GM18499 (cell line): ENCODE measurements around the gene ULK1.
"Not testable (repeated sequence)": the region's sequence is repeated elsewhere in the genome, so short reads cannot be mapped to it uniquely, and the experiment has no call there.

Experiments used
- ATAC-seq: cut with Tn5 transposase; IDR thresholded peaks from one replicate; pipeline ENCODE4 v1.9.1; 2021; ENCODE audit warnings: moderate number of reproducible peaks; ENCODE audit not compliant: insufficient read depth, unreplicated experiment

The ULK1 gene

DNA sequence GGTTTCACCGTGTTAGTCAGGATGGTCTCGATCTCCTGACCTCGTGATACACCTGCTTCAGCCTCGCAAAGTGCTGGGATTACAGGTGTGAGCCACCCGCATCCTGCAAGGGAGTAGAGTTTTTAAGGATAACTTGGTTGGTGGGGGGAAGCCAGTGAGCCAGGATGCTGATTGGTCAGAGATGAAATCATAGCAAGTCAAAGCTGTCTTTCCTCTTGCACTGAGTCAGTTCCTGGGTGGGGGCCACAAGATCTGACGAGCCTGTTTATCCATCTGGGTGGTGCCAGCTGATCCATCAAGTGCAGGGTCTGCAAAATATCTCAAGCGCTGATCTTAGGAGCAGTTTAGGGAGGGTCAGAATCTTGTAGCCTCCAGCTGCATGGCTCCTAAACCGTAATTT lies 9.3 kb upstream of the ULK1 start:
- ATAC-seq, result not testable (repeated sequence)

DNA sequence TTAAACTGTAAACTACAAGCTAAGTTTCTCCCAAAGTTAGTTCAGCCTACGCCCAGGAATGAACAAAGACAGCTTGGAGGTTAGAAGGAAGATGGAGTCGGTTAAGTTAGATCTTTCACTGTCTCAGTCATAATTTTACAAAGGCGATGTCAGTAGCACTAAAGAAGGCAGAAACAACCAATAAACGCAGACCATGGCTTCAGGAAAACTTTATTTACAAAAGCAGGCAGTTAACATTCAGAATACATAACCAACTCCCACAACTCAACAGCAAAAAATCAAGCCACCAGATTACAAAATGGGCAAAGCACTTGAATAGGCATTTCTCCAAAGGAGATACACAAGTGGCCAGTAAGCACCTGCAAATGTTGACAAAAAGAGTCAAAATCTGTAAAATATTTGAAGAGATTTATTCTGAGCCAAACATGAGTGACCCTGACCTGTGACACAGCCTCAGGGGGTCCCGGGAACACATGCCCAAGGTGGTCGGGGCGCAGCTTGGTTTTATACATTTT lies 8.8 kb upstream of the ULK1 start:
- ATAC-seq, result no peak

DNA sequence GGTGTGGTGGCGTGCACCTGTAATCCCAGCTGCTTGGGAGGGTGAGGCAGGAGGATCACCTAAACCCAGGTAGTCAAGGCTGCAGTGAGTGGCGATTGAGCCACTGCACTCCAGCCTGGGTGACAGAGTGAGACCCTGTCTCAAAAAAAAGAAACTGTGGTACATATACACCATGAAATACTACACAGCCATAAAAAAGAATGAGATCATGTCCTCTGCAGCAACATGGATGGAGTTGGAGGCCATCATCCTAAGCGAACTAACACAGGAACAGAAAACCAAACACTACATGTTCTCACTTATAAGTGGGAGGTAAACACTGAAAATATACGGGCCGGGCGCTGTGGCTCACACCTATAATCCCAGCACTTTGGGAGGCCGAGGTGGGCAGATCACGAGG lies 2.7 kb upstream of the ULK1 start:
- ATAC-seq, result not testable (repeated sequence)

DNA sequence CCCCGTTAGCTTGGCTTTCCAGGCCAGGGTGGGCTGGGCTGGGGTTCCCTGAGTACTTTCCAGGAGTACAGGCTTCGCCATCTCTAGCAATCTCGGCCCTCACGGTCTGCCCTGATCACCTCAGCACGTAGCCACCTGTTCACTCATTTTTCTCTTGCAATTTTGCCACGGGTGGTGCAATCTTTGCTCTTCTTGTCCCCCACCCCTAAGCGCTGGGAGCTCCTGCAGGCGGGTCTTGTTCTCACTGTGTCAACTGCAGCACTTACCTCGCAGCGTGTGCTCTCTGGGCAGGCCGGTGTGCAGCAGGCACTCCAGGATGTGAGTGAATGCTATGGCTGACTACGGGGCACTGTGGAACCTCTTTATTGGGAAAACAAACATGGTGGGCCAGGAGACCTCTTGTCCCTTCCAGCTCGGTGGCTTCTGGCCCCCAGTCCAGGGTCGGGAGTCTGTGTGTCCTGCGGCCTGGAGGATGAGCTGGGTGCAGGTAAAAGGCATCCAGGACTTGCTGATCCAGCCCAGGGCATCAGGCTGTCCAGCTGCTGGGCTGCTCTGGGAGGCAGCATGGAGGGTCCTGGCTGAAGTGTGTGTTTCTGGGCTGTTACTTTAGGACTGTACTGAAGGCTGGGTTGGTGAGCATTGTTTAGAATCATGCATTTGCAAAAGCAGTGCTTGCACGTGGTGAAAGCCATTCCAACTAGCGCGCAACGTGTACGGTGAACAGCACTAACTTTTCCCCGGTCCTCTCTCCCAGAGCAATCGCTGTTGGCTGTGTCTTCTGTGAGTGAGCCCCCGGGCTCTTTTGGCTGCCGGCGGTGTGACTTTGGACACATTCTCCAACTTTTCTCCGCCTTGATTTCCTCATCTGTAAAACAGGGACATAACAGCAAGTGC lies 1.5 kb upstream of the ULK1 start:
- ATAC-seq, result no peak

DNA sequence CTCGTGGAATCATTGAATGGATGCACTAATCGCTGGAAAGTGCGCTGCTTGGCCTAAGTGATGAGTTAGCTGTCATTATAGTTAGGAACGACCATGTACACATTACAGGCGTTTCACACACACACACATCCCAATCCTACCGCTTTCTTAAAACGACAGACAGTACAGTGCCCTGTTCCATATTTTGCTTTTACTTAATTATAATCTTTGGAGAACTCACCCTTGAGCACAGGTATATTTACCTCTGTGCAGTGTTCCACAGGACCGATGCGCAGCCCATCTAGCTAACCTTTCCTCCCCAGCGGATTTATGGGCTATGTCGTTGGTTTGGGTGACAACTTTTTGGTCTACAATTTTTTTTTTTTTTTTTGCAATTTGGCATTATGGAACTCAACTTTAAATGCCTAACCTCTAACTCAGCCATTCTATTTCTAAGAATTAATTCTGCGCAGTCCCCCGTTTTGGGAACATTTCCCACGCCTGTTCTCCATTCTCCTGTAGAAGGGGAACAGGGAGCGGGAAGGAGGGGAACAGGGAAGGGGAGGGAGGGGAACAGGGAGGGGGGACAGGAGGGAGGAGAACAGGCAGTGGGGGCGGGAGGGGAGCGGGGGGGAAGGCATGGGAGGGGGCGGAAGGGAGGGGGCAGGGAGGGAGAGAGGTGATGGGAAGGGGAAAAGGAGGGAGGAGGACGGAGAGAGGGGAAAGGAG lies 663 bp upstream of the ULK1 start:
- ATAC-seq, result no peak

DNA sequence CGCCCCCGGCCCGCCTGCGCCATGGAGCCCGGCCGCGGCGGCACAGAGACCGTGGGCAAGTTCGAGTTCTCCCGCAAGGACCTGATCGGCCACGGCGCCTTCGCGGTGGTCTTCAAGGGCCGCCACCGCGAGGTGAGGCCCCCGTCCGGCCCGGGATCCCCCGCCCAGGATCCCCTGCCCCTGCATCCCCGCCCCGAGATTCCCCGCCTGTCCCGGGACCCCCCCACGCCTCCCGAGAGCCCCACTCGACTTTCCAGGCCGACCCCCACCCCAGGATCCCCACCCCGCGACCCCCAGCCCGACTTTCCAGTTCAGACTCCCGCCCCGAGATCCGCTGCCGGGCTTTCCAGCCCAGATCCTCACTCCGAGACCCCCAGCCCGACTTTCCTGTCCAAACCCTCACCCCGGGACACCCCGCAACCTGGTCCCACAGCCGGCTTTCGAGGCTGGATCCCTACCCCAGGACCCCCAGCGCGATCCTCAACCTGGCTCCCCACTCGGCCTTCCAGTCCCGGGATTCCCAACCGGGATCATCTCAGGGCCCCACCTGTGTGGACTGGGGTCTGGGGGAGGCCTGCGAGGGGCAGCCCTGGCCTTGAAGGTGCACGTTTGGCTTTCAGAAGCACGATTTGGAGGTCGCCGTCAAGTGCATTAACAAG lies 688 bp downstream of the ULK1 start:
- no peak for ATAC-seq

DNA sequence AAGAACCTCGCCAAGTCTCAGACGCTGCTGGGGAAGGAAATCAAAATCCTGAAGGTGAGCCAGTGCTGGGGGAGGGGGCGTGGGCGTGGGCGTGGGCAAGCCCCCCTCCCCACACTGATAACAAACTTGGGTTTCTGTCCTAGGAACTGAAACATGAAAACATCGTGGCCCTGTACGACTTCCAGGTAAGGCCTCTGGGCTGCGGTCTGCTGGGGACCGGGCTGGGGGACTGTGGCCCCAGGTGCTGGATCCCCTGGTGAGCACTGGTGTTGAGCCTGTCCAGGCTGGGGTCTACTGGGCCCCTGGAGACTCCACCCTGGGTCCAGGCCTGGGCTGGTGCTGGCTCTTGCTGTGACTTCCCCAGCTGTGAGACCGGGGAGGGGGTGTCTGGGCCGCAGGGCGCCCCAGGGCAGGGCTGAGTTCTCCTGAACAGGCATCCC lies 1.2 kb downstream of the ULK1 start:
- no peak for ATAC-seq

DNA sequence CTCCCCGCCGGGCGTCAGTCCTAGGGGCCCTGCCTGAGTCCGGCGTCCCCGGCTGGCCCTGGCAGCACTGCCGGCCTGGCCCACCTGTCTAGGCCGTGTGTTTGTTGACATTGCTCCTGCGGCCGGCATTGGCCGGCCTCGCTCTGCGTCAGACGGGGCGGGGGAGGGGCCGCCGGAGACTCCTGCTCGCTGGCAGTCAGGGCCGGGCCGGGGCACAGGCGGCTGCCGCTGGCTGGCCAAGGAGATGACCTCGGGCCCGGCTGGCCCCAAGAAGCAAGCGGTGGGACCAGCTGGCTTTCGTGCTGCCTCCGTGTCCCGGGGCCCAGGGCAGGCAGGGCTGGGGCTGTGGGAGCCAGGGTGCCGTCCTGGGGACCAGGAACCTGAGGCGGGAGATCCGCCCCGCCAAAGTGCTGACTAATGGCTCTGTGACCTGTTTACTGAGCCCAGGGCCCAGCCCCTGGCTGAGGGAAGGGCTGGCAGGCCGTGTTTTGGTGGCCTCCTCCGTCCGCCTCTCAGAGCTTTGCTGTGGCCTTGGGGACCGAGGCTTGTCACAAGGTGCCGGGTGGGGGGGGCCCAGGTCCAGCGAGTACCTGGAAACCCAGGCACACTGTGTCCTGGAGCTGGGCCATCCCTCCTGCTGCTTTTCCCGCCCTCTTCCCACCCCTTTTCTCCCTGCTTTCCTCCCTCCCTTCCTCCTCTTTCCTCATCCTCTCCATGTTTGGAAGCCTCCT lies 1.8 kb downstream of the ULK1 start:
- no peak for ATAC-seq

DNA sequence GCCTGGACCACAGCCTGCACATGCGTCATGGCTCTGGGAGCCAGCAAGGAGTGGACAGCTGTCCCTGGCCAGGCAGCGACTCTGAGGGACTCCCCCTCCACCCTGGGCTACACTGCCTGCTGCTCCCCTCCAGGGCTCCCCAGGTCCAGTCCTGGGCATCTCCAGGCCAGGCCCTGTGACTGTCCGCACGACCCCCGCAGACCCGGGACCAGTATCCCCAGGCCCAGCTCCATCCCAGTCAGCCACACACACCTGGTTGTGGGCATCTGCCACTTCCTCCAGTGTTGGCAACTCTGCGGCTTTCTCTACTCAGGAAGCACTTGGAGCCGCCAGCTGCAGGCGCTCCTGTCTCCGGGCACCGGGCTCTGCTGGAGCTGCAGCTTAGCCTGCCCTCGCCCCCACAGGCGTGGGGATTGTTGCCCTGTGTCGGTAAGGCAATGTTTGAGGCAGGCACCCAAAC lies 2.4 kb downstream of the ULK1 start:
- ATAC-seq, result no peak

DNA sequence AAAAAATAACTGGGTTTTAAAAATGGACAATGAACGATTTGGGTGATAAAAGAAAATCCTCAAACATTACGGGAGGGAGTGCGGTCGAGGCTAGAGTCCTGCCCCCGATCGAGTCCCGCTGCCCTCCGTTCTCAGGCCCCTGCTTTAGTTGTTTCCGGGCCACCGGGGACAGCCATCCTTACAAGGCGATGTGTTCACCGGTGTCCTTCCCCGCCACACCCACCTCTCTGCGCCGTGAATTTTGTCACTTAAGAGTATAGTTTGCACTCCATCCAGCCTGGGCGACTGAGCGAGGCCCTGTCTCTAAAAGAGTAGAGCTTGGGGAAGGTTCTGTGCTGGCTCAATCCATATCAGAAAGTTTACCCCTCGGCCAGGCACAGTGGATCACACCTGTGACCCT lies 2.9 kb downstream of the ULK1 start:
- no peak for ATAC-seq

DNA sequence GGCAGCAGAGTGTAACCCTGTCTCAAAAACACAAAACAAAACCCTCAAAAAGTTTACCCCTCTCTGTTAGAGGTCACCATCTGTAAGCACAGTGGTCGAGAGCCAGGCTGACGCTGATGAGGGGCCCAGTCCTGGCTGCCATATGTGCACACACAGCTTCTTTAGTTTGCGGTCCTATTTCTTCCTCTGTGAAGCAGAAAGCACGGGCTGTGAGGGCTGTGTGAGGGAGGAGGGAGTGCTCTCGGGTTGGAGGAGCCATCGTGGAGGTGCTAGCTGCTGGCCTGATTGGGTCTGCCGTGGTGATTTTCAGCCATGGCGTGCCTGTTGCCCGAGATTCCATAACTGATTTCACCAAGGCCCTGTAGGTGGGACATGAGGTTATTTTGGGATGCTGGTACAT lies 3.5 kb downstream of the ULK1 start:
- ATAC-seq, result no peak

DNA sequence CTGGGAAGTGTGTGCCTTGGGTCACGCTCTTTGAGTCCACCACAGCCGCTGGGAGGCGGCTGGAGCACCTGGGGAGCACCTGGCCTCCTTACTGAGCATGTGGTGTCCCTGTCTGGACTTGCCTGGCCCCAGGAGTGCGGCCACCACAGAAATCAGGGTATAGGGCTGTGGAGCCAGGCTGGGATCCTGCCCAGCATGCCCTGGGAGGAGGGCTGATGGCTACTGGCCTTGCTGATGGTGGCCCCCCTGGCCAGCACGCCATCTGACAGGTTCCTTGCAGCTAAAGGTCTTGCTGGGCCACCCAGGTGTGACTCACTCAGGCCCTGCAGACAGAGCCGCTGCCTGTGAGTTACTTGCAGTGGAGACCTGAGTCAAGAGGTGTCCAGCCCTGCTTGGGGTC lies 6.0 kb downstream of the ULK1 start:
- no peak for ATAC-seq

DNA sequence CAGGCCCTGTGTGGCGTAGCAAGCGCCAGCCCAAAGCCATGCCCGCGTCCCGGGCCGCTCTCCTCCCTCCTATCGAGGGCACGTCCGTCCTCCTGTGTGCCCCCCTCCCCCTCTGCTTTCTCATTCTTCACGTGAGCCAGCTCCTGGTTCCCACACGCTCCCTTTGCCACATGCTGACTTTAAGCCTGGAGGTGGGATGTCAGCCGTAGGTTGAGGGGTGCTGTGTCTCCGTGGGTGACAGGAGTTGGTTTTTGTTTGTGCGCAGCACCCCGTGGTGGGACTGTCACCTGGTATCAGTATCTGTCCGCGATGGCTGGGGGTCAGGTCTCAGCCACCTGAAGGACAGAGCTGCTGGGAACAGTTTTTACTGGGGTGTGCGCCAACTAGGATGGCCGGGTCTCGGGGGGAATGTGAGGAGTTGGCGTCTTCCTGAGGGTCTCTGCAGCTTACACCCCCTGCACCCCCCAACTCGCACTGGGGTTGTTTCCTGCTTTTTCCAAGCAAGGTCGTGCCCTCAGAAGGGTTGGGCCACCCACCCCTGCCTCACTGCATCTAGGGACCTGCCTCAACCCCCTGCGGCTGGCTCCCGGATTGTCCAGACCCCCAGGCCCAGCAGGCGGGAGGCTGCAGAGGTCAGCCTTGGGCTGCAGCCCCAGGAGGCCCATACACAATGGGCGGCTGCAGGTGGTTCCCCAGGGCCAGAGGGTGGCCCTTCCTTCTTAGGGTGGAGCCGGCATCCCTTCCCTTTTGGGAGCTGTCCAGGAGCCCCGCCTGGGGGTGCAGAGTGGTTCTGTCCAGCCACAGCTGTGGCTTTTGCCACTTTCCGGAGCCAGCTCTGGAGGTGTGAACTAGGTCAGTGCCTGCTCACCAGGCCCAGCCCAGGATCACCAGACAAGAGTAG lies 7.3 kb downstream of the ULK1 start:
- ATAC-seq, result no peak

DNA sequence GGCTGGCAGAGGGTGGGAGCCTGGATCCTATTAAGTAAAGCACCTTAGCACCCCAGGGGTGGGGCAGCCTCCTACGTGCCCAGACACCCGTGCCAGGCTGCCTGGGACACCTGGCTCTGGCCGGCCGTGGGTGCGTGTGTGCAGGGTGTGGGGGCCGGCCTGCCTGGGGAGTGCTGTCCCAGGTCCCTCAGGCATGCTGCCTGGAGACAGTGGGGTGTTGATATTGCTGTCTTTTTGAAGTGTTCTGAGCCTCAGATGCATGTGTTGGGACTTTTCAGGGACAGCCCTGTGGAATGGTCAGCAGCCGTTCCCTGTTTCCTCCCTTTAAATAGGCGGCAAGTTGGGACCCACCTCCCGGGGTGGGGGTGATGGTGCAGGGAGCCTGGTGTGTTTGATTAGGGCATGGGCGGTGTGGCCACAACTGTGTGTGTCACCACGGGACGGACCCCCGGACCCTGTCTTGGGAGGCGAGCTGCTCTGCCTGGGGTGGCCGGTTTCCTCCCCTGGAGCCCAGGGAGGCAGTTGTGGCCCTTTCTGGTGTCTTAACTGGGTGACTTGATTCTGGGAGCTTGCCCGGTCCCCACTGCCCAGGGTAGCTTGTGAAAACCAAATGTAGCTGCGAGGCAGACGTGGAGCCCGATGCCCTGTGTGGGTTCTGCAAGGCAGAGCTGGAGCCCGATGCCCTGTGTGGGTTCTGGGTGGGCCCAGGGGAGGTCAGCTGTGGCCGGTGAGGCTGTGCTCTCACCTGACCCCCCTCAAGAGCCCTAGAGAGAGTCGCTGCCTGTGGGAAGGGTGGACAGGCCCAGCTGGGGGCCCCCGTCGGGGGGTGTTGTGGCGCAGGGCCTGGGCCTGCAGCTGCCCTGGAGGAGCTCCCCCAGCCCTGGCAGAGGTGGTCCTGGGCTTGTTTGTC lies 8.2 kb downstream of the ULK1 start:
- ATAC-seq, result no peak

DNA sequence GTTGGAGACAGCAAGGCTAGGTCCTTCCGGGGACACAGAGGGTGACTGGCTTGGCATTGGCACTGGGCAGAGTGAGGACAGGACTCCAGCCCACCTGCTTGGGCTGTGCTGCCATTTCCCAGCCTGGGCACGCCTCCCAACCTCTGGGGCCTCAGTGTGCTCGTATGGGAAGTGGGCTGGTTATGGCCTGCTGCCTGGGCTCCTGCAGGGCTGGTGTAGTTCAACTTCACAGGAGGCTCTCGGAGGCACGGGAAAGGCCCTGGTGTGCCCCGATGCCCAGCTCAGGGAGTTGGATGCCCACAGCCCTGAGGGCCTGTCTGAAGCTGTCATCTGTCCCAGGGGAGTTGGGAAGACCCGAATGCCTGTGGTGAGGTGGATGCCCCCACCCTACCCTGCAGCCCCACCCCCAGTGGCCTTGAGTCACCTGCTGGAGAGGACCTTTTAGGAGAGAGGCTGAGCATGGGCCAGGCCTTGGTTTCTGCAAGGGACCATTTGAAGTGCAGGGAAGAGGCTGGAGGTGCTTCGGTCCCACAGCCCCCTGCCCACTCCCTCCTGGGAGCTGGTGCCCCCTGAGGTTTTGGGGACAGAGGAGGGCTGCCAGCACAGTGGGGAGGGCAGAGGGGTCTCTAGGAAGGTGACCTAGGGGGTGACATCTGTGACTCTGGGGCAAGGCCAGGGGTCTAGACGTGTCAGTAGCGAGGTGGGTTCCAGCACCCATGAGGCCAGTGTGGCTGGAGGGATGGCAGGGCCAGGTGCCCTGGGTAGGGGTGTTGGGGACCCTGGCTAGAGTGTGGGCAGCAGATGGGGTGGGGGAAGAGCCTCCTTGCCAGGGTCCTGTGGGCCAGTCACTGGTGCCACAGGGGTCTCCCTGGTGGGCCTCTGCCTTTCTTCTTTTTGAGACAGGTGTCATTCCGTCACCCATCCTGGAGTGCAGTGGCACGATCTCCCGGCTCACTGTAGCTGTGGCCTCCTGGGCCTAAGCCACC lies 9.1 kb downstream of the ULK1 start:
- no peak for ATAC-seq

DNA sequence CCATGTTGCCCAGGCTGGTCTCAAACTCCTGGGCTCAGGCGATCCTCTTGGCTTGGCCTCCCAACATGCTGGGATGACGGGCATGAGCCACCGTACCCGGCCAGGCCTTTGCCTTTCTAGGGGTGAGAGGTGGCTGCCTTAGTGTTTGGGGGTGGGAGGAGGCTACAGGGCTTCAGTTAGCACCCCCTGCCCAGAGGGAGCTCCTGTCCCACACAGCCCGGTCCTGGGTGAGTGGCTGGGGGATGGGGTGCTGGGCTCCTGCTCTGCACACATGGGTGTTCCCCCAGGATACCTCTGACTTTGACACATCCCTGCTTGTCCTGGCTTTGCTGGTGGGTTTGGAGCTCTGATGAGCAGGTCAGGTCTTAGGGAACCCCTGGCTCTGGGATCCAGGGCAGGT lies 9.9 kb downstream of the ULK1 start:
- ATAC-seq, result no peak

DNA sequence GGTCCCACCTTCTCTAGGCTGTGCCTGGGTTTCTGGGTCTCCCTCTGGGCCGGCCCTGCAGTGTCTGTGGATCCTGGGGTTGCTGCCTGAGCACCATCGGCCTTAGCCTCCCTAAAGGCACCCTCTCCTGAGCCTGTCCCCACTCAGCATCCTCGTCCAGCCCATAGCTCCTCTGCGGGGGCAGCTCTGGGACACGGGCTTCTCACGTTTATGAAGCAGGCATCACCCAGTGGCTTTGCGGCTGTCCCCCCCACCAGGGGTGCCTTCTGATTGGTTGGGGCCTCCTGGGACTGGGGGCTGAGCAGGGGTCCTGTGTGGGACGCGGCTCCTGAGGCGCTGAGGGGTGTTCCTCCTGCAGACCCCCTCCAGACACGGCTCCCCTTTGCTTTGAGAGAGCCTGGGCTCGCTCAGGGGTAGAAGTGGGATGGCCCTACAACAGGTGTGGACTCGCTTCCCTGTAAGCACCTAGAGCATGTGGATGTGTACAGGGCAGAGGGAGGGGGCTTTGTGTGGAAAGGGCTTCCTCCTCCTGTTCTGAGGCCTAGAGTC lies 10.7 kb downstream of the ULK1 start:
- ATAC-seq, result no peak
